H9 (cell line): ENCODE measurements around the gene SMARCC1. TPM values are rescaled to one million over a fixed set of nuclear protein-coding genes. Genes with fewer than 3 reads are reported as not detected.

Source experiments
- DNase-seq: peaks from one replicate; pipeline ENCODE4 v3.0.0-alpha.2; 2017
- H2AFZ ChIP-seq: one replicate; pipeline ENCODE4 v1.6.1; 2013; ENCODE audit warnings: mild to moderate bottlenecking, low read length, control low read depth, moderate library complexity
- H2AK5ac ChIP-seq: 2 replicates; pipeline ENCODE4 v1.6.1; 2013; ENCODE audit warnings: low read length, control low read depth, mixed read lengths; ENCODE audit not compliant: insufficient read length
- H2BK120ac ChIP-seq: one replicate; pipeline ENCODE4 v1.6.1; 2013; ENCODE audit warnings: low read depth, mild to moderate bottlenecking, low read length, control low read depth, inconsistent platforms; ENCODE audit not compliant: poor library complexity, severe bottlenecking
- H2BK12ac ChIP-seq: 2 replicates; pipeline ENCODE4 v1.6.1; 2013; ENCODE audit warnings: low read length, control low read depth, mixed read lengths, low read depth; ENCODE audit not compliant: insufficient read length
- H2BK15ac ChIP-seq: 2 replicates; pipeline ENCODE4 v1.6.1; 2013; ENCODE audit warnings: low read depth, low read length, control low read depth
- H2BK20ac ChIP-seq: one replicate; pipeline ENCODE4 v1.6.1; 2013; ENCODE audit warnings: low read depth, mild to moderate bottlenecking, low read length, control low read depth, inconsistent platforms; ENCODE audit not compliant: poor library complexity, severe bottlenecking
- H2BK5ac ChIP-seq: 2 replicates; pipeline ENCODE4 v1.6.1; 2013; ENCODE audit warnings: low read length, control low read depth, mixed read lengths; ENCODE audit not compliant: insufficient read length
- H3K14ac ChIP-seq: 2 replicates; pipeline ENCODE4 v1.6.1; 2013; ENCODE audit warnings: low read length, control low read depth; ENCODE audit not compliant: insufficient read depth
- H3K18ac ChIP-seq: 2 replicates; pipeline ENCODE4 v1.6.1; 2013; ENCODE audit warnings: low read depth, mild to moderate bottlenecking, mixed read lengths, low read length, control low read depth; ENCODE audit not compliant: insufficient read length
- H3K23ac ChIP-seq: 2 replicates; pipeline ENCODE4 v1.6.1; 2013; ENCODE audit warnings: low read length, control low read depth, mixed read lengths, low read depth; ENCODE audit not compliant: insufficient read length
- H3K23me2 ChIP-seq: 2 replicates; pipeline ENCODE4 v1.6.1; 2013; ENCODE audit warnings: low read depth, mild to moderate bottlenecking, mixed read lengths, low read length, control low read depth; ENCODE audit not compliant: insufficient read length, poor library complexity, severe bottlenecking
- H3K27ac ChIP-seq: 2 replicates; pipeline ENCODE4 v1.5.1; 2013; ENCODE audit warnings: low read length, control low read depth, mixed read lengths, low read depth; ENCODE audit not compliant: insufficient read length
- H3K27me3 ChIP-seq: 2 replicates; pipeline ENCODE4 v1.6.1; 2013; ENCODE audit warnings: low read length, control low read depth, inconsistent platforms; ENCODE audit not compliant: insufficient read depth
- H3K4ac ChIP-seq: 2 replicates; pipeline ENCODE4 v1.6.1; 2013; ENCODE audit warnings: low read depth, mild to moderate bottlenecking, control low read depth, inconsistent platforms, low read length, moderate library complexity
- H3K4me1 ChIP-seq: 2 replicates; pipeline ENCODE4 v1.6.1; 2013; ENCODE audit warnings: low read length, control low read depth, inconsistent platforms; ENCODE audit not compliant: insufficient read depth
- H3K4me2 ChIP-seq: 2 replicates; pipeline ENCODE4 v1.6.1; 2013; ENCODE audit warnings: low read length, control low read depth, mixed read lengths; ENCODE audit not compliant: insufficient read length, insufficient read depth
- H3K56ac ChIP-seq: 2 replicates; pipeline ENCODE4 v1.6.1; 2013; ENCODE audit warnings: low read depth, mild to moderate bottlenecking, mixed read lengths, low read length, control low read depth; ENCODE audit not compliant: insufficient read length
- H3K79me1 ChIP-seq: 2 replicates; pipeline ENCODE4 v1.6.1; 2013; ENCODE audit warnings: low read depth, mild to moderate bottlenecking, moderate library complexity, low read length, control low read depth, inconsistent platforms; ENCODE audit not compliant: insufficient read depth, poor library complexity, severe bottlenecking
- H3K79me2 ChIP-seq: 2 replicates; pipeline ENCODE4 v1.6.1; 2013; ENCODE audit warnings: low read length, control low read depth, inconsistent platforms; ENCODE audit not compliant: insufficient read depth
- H3K9ac ChIP-seq: 2 replicates; pipeline ENCODE4 v1.6.1; 2013; ENCODE audit warnings: low read length, control low read depth, mixed read lengths; ENCODE audit not compliant: insufficient read length; ENCODE audit errors: extremely low read depth
- H3K9me3 ChIP-seq: one replicate; pipeline ENCODE4 v1.6.1; 2013; ENCODE audit warnings: low read depth, low read length, inconsistent platforms; ENCODE audit not compliant: control insufficient read depth
- H3T11ph ChIP-seq: one replicate; pipeline ENCODE4 v1.6.1; 2013; ENCODE audit warnings: mild to moderate bottlenecking, low read length, control low read depth, inconsistent platforms
- H4K20me1 ChIP-seq: one replicate; pipeline ENCODE4 v1.6.1; 2013; ENCODE audit not compliant: control insufficient read depth, insufficient read length, insufficient read depth
- H4K5ac ChIP-seq: 2 replicates; pipeline ENCODE4 v1.6.1; 2013; ENCODE audit warnings: low read depth, mild to moderate bottlenecking, mixed read lengths, low read length, control low read depth; ENCODE audit not compliant: insufficient read length
- H4K8ac ChIP-seq: replicated peaks from 2 replicates; pipeline ENCODE4 v1.6.1; 2013; ENCODE audit warnings: low read length, control low read depth, mixed read lengths, low read depth; ENCODE audit not compliant: insufficient read length
- H4K91ac ChIP-seq: 2 replicates; pipeline ENCODE4 v1.6.1; 2013; ENCODE audit warnings: low read depth, mild to moderate bottlenecking, moderate library complexity, mixed read lengths, low read length, control low read depth; ENCODE audit not compliant: insufficient read length
- H3K27ac Mint-ChIP-seq, 3 experiments: 2 replicates in 2 of 3; 3 replicates in 1 of 3; pipeline ENCODE4 v1.8.0; 2020 to 2021; ENCODE audit warnings: mixed read lengths in 3 of 3, mild to moderate bottlenecking in 1 of 3, moderate library complexity in 1 of 3
- H3K27me3 Mint-ChIP-seq: 2 replicates; pipeline ENCODE4 v1.8.0; 2021; ENCODE audit warnings: low read depth, mild to moderate bottlenecking, moderate library complexity, mixed read lengths
- H3K36me3 Mint-ChIP-seq, 3 experiments: 2 replicates in 2 of 3; 3 replicates in 1 of 3; pipeline ENCODE4 v1.8.0; 2020 to 2021; ENCODE audit warnings: low read depth in 3 of 3, mixed read lengths in 3 of 3; ENCODE audit not compliant: insufficient read depth in 1 of 3
- H3K4me1 Mint-ChIP-seq, 2 experiments: 2 replicates each; pipeline ENCODE4 v1.8.0; 2020; ENCODE audit warnings: mixed read lengths in 2 of 2
- H3K4me3 Mint-ChIP-seq, 2 experiments: 2 replicates in 1 of 2; 3 replicates in 1 of 2; pipeline ENCODE4 v1.8.0; 2020 to 2021; ENCODE audit warnings: mild to moderate bottlenecking in 2 of 2, mixed read lengths in 2 of 2, moderate library complexity in 1 of 2
- H3K9me3 Mint-ChIP-seq, 2 experiments: 2 replicates in 1 of 2; 3 replicates in 1 of 2; pipeline ENCODE4 v1.8.0; 2020; ENCODE audit warnings: mild to moderate bottlenecking in 2 of 2, mixed read lengths in 2 of 2, moderate library complexity in 1 of 2
- CTCF ChIP-seq: fragments of 200-600 bp; sonication (generic); conservative IDR thresholded peaks from 3 replicates; pipeline ENCODE4 v1.8.0; 2021; ENCODE audit warnings: antibody characterized with exemption, mild to moderate bottlenecking
- WGBS: extraction: QIAGEN DNeasy Blood & Tissue Kit; methylation state at CpG from one replicate; pipeline ENCODE4 v1.1.7; 2013; ENCODE audit warnings: missing lambda C conversion rate, low lambda C conversion rate, mixed read lengths; ENCODE audit not compliant: insufficient read length; ENCODE audit errors: extremely low coverage; 5-methylcytosine and 5-hydroxymethylcytosine counted together
- total RNA-seq: library from RNA; stranded (reverse); gene quantifications from 2 replicates; pipeline ENCODE4 v1.2.1, GENCODE V29; 2021

Gene SMARCC1
- total RNA-seq, 1 experiment from 2014 or later, result 274 TPM

DNA sequence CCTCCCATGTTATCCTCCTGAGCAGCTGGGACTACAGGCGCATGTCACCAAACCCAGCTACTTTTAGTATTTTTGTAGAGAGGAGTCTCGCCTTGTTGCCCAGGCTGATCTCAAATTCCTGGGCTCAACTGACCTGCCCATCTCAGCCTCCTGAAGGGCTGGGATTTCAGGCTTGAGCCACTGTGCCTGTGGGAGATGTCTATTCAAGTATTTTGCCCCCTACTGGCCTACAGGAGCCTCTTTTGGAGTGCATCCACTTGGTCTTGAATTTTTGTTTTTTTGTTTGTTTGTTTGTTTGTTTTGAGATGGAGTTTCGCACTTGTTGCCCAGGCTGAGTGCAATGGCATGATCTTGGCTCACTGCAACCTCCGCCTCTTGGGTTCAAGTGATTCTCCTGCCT, 18.0 kb upstream of the SMARCC1 start:
- Mint-ChIP-seq H3K9me3 (no peaks in the 10 kb centered on the region), H3K36me3 (no peaks in the 10 kb centered on the region), H3K27me3 (no peaks in the 10 kb centered on the region), H3K27ac (peak overlapping the region; percentile 48 to 89 (median 83); a peak in 3 of 7 replicates), H3K4me3 (peak overlapping the region in 1 of 2 experiments; percentile 24; a peak in 1 of 5 replicates), H3K4me1 (peaks cover 15 to 19% of the 10 kb centered on the region in 2 experiments)
- Histone ChIP-seq H3K14ac (no peak overlapping the region), H3K9me3 (no peaks in the 10 kb centered on the region), H3K4me1 (no peaks in the 10 kb centered on the region), H3K23ac (no peak overlapping the region), H3K9ac (no peak overlapping the region), H2BK5ac (no peak overlapping the region), H2AFZ (no peak overlapping the region), H2BK15ac (no peak overlapping the region), H3K27ac (no peak overlapping the region), H3K23me2 (peaks cover 10% of the 10 kb centered on the region), H3K4ac (no peak overlapping the region), H4K8ac (no peak overlapping the region), H3K56ac (no peak overlapping the region), H3K79me1 (peaks cover 5% of the 10 kb centered on the region), H3T11ph (no peak overlapping the region), H4K20me1 (no peaks in the 10 kb centered on the region), H4K5ac (no peak overlapping the region), H3K4me2 (no peak overlapping the region), H2AK5ac (no peak overlapping the region), H2BK20ac (no peak overlapping the region), H3K79me2 (peaks cover 8% of the 10 kb centered on the region; the same call in 1 of the 2 replicates), H3K18ac (no peak overlapping the region), H3K27me3 (no peaks in the 10 kb centered on the region), H4K91ac (no peak overlapping the region), H2BK12ac (no peak overlapping the region), H2BK120ac (no peak overlapping the region)
- no CpG with 5 or more reads among the region's 4 CpGs for WGBS
- peak; percentile 76 for DNase-seq
- TF ChIP-seq CTCF, result peak; percentile 73
